HepG2 (cell line): Measurements from ENCODE around the gene CCDC86. TPM values are rescaled to one million over a fixed set of nuclear protein-coding genes. Genes with fewer than 3 reads are reported as not detected.

Experiments
- ATAC-seq: fragments of 200-7000 bp; cut with Tn5 transposase; 3 replicates; pipeline ENCODE4 v1.9.1; 2020; ENCODE audit warnings: mild to moderate bottlenecking, moderate library complexity
- BruUV-seq: library from RNA; stranded (reverse); fragments of 400-500 nt; replicated peaks from 2 replicates; lab custom pipeline; 2021; lab: Mats Ljungman, UMichigan
- CTCF ChIA-PET: fragments of 300-600 bp; formaldehyde crosslinking; extraction: SDS; loops from one replicate; lab custom pipeline; 2021; ENCODE audit warnings: low total read pairs, inconsistent platforms, low intra/inter-chr PET ratio; lab: Yijun Ruan, JAX
- POLR2A ChIA-PET: fragments of 350-600 bp; sonication (Branson Sonifier 250); formaldehyde crosslinking; loops from one replicate; lab custom pipeline; 2020; ENCODE audit warnings: antibody characterized with exemption, inconsistent platforms; lab: Yijun Ruan, JAX
- DNase-seq: peaks from one replicate; pipeline ENCODE4 v3.0.0-alpha.2; 2015; ENCODE audit warnings: low spot score
- FAIRE-seq: peaks from 3 replicates; lab custom pipeline; 2011; peaks lifted over from hg19 to GRCh38; lab: Jason Lieb, UNC
- H2AFZ ChIP-seq: one replicate; pipeline ENCODE4 v1.6.1; 2011; ENCODE audit warnings: low read length, inconsistent platforms
- H3K27ac ChIP-seq: fragments of 300-600 bp; 3 replicates; pipeline ENCODE4 v1.8.0; 2011; ENCODE audit warnings: mixed run types, mild to moderate bottlenecking, mixed read lengths, low read length, inconsistent platforms; ENCODE audit not compliant: insufficient read depth; ENCODE audit errors: extremely low read length
- H3K27me3 ChIP-seq, 2 experiments: fragments of 200-600 bp in 1 of 2; 2 replicates in 1 of 2; 3 replicates in 1 of 2; pipeline versions ENCODE4 v1.6.0 to v1.8.0; 2011; ENCODE audit warnings: low read length in 2 of 2, mild to moderate bottlenecking in 2 of 2, moderate library complexity in 2 of 2, inconsistent platforms in 1 of 2; ENCODE audit not compliant: insufficient read depth in 2 of 2, control insufficient read depth in 1 of 2
- H3K36me3 ChIP-seq, 2 experiments: fragments of 200-600 bp in 1 of 2; replicated peaks in 1 of 2; 2 replicates in 1 of 2; 3 replicates in 1 of 2; pipeline versions ENCODE4 v1.5.1 to v1.8.0; 2011; ENCODE audit warnings: low read length in 2 of 2, inconsistent platforms in 1 of 2; ENCODE audit not compliant: insufficient read depth in 2 of 2, control insufficient read depth in 1 of 2
- H3K4me1 ChIP-seq: 2 replicates; pipeline ENCODE4 v1.5.1; 2012; ENCODE audit warnings: low read length, inconsistent platforms; ENCODE audit not compliant: insufficient read depth
- H3K4me2 ChIP-seq: 2 replicates; pipeline ENCODE4 v1.6.0; 2011; ENCODE audit warnings: low read depth, low read length, inconsistent platforms
- H3K4me3 ChIP-seq, 3 experiments: fragments of 200-600 bp in 1 of 3; sonication (generic), shearing (Covaris generic) in 1 of 3; replicated peaks in 1 of 3; 2 replicates each; pipeline ENCODE4 v1.5.1; 2011 to 2016; ENCODE audit warnings: low read length in 3 of 3, inconsistent platforms in 2 of 3, low read depth in 2 of 3, mild to moderate bottlenecking in 2 of 3, control low read depth in 1 of 3, mixed read lengths in 1 of 3; ENCODE audit not compliant: insufficient read depth in 1 of 3
- H3K79me2 ChIP-seq: one replicate; pipeline ENCODE4 v1.6.1; 2011; ENCODE audit warnings: low read length, inconsistent platforms; ENCODE audit not compliant: insufficient read depth
- H3K9ac ChIP-seq: 2 replicates; pipeline ENCODE4 v1.6.0; 2011; ENCODE audit warnings: mild to moderate bottlenecking, low read depth, low read length, inconsistent platforms; ENCODE audit not compliant: insufficient read depth
- H3K9me3 ChIP-seq: 2 replicates; pipeline ENCODE4 v1.5.1; 2012; ENCODE audit warnings: mild to moderate bottlenecking, low read length
- H4K20me1 ChIP-seq: 2 replicates; pipeline ENCODE4 v1.6.0; 2011; ENCODE audit warnings: inconsistent platforms, mild to moderate bottlenecking, low read length, moderate library complexity; ENCODE audit not compliant: insufficient read depth
- CEBPZ ChIP-seq: IDR thresholded peaks from 2 replicates; pipeline ENCODE4 v1.6.1; 2012; ENCODE audit warnings: low read length, improper control_type of control experiment
- DMAP1 ChIP-seq: IDR thresholded peaks from 2 replicates; pipeline ENCODE4 v1.6.1; 2016
- MAFF ChIP-seq: IDR thresholded peaks from 2 replicates; pipeline ENCODE4 v1.6.1; 2011; ENCODE audit warnings: low read depth, low read length, improper control_type of control experiment
- POLR2A ChIP-seq, 2 experiments: IDR thresholded peaks; 2 replicates each; pipeline ENCODE4 v1.6.1; 2011; ENCODE audit warnings: low read depth in 2 of 2, low read length in 2 of 2, mild to moderate bottlenecking in 1 of 2, moderate library complexity in 1 of 2; ENCODE audit not compliant: insufficient read depth in 1 of 2
- RFX1 ChIP-seq: fragments of 450-650 bp; IDR thresholded peaks from 2 replicates; pipeline ENCODE4 v1.6.1; 2017
- SRSF1 ChIP-seq: fragments of 200-400 bp; formaldehyde crosslinking; optimal IDR thresholded peaks from 2 replicates; pipeline ENCODE3; 2017; ENCODE audit warnings: mild to moderate bottlenecking, low read depth, low read length, moderate library complexity
- ZBTB40 ChIP-seq, 2 experiments: fragments of 450-650 bp in 1 of 2; sonication (generic) in 1 of 2; formaldehyde crosslinking in 1 of 2; IDR thresholded peaks; 2 replicates each; pipeline versions ENCODE4 v1.6.1 to v1.8.0; 2016 to 2022; ENCODE audit warnings: antibody characterized with exemption in 1 of 2, mild to moderate bottlenecking in 1 of 2, missing genetic modification reagents in 1 of 2
- ZBTB7A ChIP-seq: sonication (generic); formaldehyde crosslinking; IDR thresholded peaks from 2 replicates; pipeline ENCODE4 v1.8.0; 2022; ENCODE audit warnings: mild to moderate bottlenecking, missing genetic modification reagents
- ZC3H13 ChIP-seq: sonication (generic); formaldehyde crosslinking; IDR thresholded peaks from 2 replicates; pipeline ENCODE4 v1.8.1; 2023; ENCODE audit warnings: mild to moderate bottlenecking, missing genetic modification reagents, moderate library complexity
- ZNF557 ChIP-seq: sonication (generic); formaldehyde crosslinking; IDR thresholded peaks from 2 replicates; pipeline ENCODE4 v1.4.0; 2020; ENCODE audit warnings: missing genetic modification reagents
- ZNF780A ChIP-seq: sonication (generic); formaldehyde crosslinking; IDR thresholded peaks from 2 replicates; pipeline ENCODE4 v1.8.0; 2022; ENCODE audit warnings: mild to moderate bottlenecking, missing genetic modification reagents, moderate library complexity
- WGBS: methylation state at CpG from one replicate; pipeline ENCODE4 v1.1.6; 2017; ENCODE audit warnings: low lambda C conversion rate; 5-methylcytosine and 5-hydroxymethylcytosine counted together
- in situ Hi-C: cut with HindIII; loops from 2 replicates; pipeline ENCODE4 v1.10.0; 2017; ENCODE audit warnings: low pct_unique_long_range_greater_than_20kb; ENCODE audit not compliant: extremely low pct_ligation_motif_present
- intact Hi-C: fragments of 100-400 bp; cut with micrococcal nuclease; formaldehyde crosslinking; loops from one replicate; pipeline ENCODE4 v1.10.0; 2022; ENCODE audit not compliant: unreplicated experiment
- polyA plus RNA-seq, 8 experiments: library from polyadenylated mRNA; depleted of rRNA in 3 of 8; stranded (reverse) in 7 of 8; unstranded in 1 of 8; fragments of >200 nt; fragmentation: Illumina TruSeq in 4 of 8; extraction: Trizol in 4 of 8; gene quantifications; 2 replicates each; pipeline versions ENCODE4 v1.2.1 to v1.2.3, GENCODE V29; 2011 to 2016; ENCODE audit warnings: low read depth in 4 of 8, missing spikeins in 1 of 8, mixed read lengths in 1 of 8; ENCODE audit not compliant: insufficient read depth in 1 of 8
- total RNA-seq, 5 experiments: library from RNA; depleted of rRNA; stranded (reverse); fragments of >200 nt; fragmentation: Illumina TruSeq; extraction: Trizol; gene quantifications; 2 replicates each; pipeline ENCODE4 v1.2.3, GENCODE V29; 2016; ENCODE audit warnings: low read depth in 1 of 5

CCDC86 gene
- total and polyA plus RNA-seq, 2 of the 13 experiments (the other 11 are each of a cell fraction or from before 2014, with no cell fraction given), result 33.8 to 37.6 TPM

GRCh38 chr11:60899046-60899936, 57.4 kb downstream of the CCDC86 start:
- Histone ChIP-seq H3K9ac (no peak overlapping the region), H4K20me1 (peaks cover 9% of the 10 kb centered on the region), H3K4me3 (no peak overlapping the region), H3K4me2 (no peak overlapping the region), H2AFZ (no peak overlapping the region), H3K9me3 (no peaks in the 10 kb centered on the region), H3K27me3 (no peaks in the 10 kb centered on the region), H3K27ac (no peak overlapping the region), H3K79me2 (peaks cover 16% of the 10 kb centered on the region), H3K4me1 (peaks cover 8% of the 10 kb centered on the region), H3K36me3 (peaks cover 43 to 87% of the 10 kb centered on the region in 2 experiments)
- intact Hi-C loops (loop anchor here (1.0 kb wide), 2 partner anchors 68 to 274 kb away; no protein-coding TSS in a partner anchor), in situ Hi-C loops (no loop called here)
- WGBS, result 68% methylated on average over 12 of the region's 12 CpGs
- FAIRE-seq (peak; percentile 85), DNase-seq (peak; percentile 56), ATAC-seq (peak; percentile 83)
- ChIA-PET CTCF (interaction anchor here (1.1 to 2.9 kb wide), 3 partner anchors 11 to 124 kb away, joined by 4 to 20 read pairs (median 7); no protein-coding TSS in a partner anchor), POLR2A (interaction anchor here (1.4 kb wide), 1 partner anchor 12 kb away, joined by 8 read pairs; no protein-coding TSS in a partner anchor)
- BruUV-seq, result no TSS peak
- TF ChIP-seq ZNF780A (CRISPR knock-in tag) (no peak), DMAP1 (CRISPR knock-in tag) (no peak), ZC3H13 (CRISPR knock-in tag) (no peak), ZNF557 (CRISPR knock-in tag) (no peak), RFX1 (no peak), POLR2A (IDR thresholded peaks at IDR 0.05; ENCODE audit: insufficient read depth in 1 of 2, low read depth in 2 of 2, low read length in 2 of 2) (0 out of 4 replicates have a peak, but pooled peaks of 1 of the 2 experiments have one; percentile 22), SRSF1 (no peak), CEBPZ (no peak), ZBTB7A (CRISPR knock-in tag) (no peak), MAFF (0 out of 2 replicates have a peak, but pooled peaks have one; percentile 5), ZBTB40 (IDR thresholded peaks at IDR 0.05) (no peak), ZBTB40 (CRISPR knock-in tag; IDR thresholded peaks at IDR 0.05) (no peak)
